Hepatocyte (in vitro differentiated cells): ENCODE measurements around the gene ANKRD33.

ENCODE experiments used
- EZH2 ChIP-seq: fragments of 200-600 bp; sonication (generic); IDR thresholded peaks from 2 replicates; pipeline ENCODE4 v1.6.1; 2016; ENCODE audit warnings: antibody characterized with exemption, mild to moderate bottlenecking, borderline replicate concordance
- EZH2phosphoT487 ChIP-seq: fragments of 200-600 bp; sonication (generic); IDR thresholded peaks from one replicate; pipeline ENCODE4 v1.6.1; 2018; ENCODE audit warnings: antibody characterized with exemption, mild to moderate bottlenecking, low read depth, moderate library complexity; ENCODE audit not compliant: unreplicated experiment, severe bottlenecking
- TF ChIP-seq, protein P1 (sequence below): fragments of 200-600 bp; sonication (generic); IDR thresholded peaks from 2 replicates; pipeline ENCODE4 v1.5.1; 2016; ENCODE audit warnings: antibody characterized with exemption, mild to moderate bottlenecking; ENCODE audit not compliant: poor library complexity

DNA sequence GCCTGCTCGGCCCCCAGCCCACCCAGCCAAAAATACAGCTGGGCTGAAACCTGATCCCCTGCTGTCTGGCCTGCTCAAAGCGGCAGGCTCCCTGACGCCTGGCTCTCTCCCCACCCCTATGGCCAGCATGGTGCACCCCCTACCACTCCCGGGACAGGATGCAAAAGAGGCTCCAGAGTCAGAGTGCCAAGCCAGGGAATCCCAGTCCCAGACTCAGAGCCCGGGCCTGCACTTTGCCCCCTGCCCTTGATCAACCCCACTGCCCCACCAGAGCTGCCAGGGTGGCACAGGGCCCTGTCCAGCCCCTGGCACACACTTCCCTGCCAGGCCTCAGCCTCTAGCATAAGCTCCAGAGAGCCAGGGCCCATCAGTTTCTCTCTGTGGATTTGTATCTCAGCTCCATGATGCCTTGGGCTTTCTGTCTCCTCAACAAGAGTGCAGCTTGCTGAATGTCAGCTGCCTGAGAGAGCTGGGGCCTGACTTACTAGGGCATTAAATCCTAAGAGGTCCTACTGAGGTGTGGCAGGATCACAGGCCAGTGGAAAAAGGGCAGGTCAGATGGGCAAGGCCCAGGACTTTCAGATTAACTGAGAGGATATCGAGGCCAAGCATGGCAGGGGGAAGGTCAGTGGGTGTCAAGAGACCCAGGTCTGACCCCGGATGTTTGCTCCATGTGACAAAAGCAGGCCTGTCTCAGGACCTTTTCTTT is 33.3 kb downstream of the ANKRD33 start:
- TF ChIP-seq, protein P1, sequence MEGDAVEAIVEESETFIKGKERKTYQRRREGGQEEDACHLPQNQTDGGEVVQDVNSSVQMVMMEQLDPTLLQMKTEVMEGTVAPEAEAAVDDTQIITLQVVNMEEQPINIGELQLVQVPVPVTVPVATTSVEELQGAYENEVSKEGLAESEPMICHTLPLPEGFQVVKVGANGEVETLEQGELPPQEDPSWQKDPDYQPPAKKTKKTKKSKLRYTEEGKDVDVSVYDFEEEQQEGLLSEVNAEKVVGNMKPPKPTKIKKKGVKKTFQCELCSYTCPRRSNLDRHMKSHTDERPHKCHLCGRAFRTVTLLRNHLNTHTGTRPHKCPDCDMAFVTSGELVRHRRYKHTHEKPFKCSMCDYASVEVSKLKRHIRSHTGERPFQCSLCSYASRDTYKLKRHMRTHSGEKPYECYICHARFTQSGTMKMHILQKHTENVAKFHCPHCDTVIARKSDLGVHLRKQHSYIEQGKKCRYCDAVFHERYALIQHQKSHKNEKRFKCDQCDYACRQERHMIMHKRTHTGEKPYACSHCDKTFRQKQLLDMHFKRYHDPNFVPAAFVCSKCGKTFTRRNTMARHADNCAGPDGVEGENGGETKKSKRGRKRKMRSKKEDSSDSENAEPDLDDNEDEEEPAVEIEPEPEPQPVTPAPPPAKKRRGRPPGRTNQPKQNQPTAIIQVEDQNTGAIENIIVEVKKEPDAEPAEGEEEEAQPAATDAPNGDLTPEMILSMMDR = no peak
- no peak for TF ChIP-seq EZH2
- TF ChIP-seq EZH2phosphoT487 = no peak
